GM18519 (cell line): Measurements from ENCODE around the gene FER1L5.

Experiments
- ATAC-seq: cut with Tn5 transposase; IDR thresholded peaks from one replicate; pipeline ENCODE4 v1.9.1; 2021; ENCODE audit warnings: mild to moderate bottlenecking, moderate library complexity; ENCODE audit not compliant: unreplicated experiment, low FRiP score

Gene FER1L5

GRCh38 chr2:96693286-96694200 is 51.0 kb downstream of the FER1L5 start:
- no peak for ATAC-seq

- no peak for ATAC-seq
Measured at GRCh38 chr2:96694279-96694678, 51.7 kb downstream of the FER1L5 start.

GRCh38 chr2:96694816-96695455 is 52.4 kb downstream of the FER1L5 start:
- ATAC-seq = no peak

GRCh38 chr2:96695602-96696001 is 53.0 kb downstream of the FER1L5 start:
- ATAC-seq = no peak

- ATAC-seq = no peak
Measured at GRCh38 chr2:96697476-96697875, 54.9 kb downstream of the FER1L5 start.

GRCh38 chr2:96698221-96698861 is 55.8 kb downstream of the FER1L5 start:
- ATAC-seq = no peak

GRCh38 chr2:96699021-96699420 is 56.5 kb downstream of the FER1L5 start:
- ATAC-seq = no peak

- no peak for ATAC-seq
Measured at GRCh38 chr2:96699621-96700020, 57.1 kb downstream of the FER1L5 start.

- no peak for ATAC-seq
Measured at GRCh38 chr2:96700086-96700485, 57.5 kb downstream of the FER1L5 start.

GRCh38 chr2:96701636-96702035 is 59.1 kb downstream of the FER1L5 start:
- no peak for ATAC-seq

- ATAC-seq = no peak
Measured at GRCh38 chr2:96702098-96702785, 59.7 kb downstream of the FER1L5 start.

GRCh38 chr2:96703021-96703751 is 60.6 kb downstream of the FER1L5 start:
- ATAC-seq = no peak

- ATAC-seq = no peak
Measured at GRCh38 chr2:96710985-96711384, 68.4 kb downstream of the FER1L5 start.

- ATAC-seq = no peak
Measured at GRCh38 chr2:96715658-96716057, 73.1 kb downstream of the FER1L5 start.

- no peak for ATAC-seq
Measured at GRCh38 chr2:96716388-96716787, 73.8 kb downstream of the FER1L5 start.

GRCh38 chr2:96726131-96726530 is 83.6 kb downstream of the FER1L5 start:
- ATAC-seq = no peak

- no peak for ATAC-seq
Measured at GRCh38 chr2:96727431-96727830, 84.9 kb downstream of the FER1L5 start.

GRCh38 chr2:96729748-96730147 is 87.2 kb downstream of the FER1L5 start:
- no peak for ATAC-seq

GRCh38 chr2:96730212-96730611 is 87.6 kb downstream of the FER1L5 start:
- no peak for ATAC-seq

- ATAC-seq = no peak
Measured at GRCh38 chr2:96733931-96734330, 91.4 kb downstream of the FER1L5 start.
